Caco-2 (cell line): ENCODE data around the gene ZNF37A. TPM values are rescaled to one million over a fixed set of nuclear protein-coding genes. Genes with fewer than 3 reads are reported as not detected.
"Not testable (repeated sequence)": the region's sequence is repeated elsewhere in the genome, so short reads cannot be mapped to it uniquely, and the experiment has no call there.

ENCODE experiments used
- BruUV-seq: library from RNA; stranded (reverse); fragments of 400-500 nt; replicated peaks from 2 replicates; lab custom pipeline; 2021; lab: Mats Ljungman, UMichigan
- CTCF ChIA-PET: fragments of 300-600 bp; sonication (Branson Sonifier 250); formaldehyde crosslinking; loops from one replicate; lab custom pipeline; 2022; ENCODE audit warnings: antibody characterized with exemption; lab: Charles Lee
- POLR2A ChIA-PET: fragments of 300-600 bp; sonication (Branson Sonifier 250); formaldehyde crosslinking; loops from one replicate; lab custom pipeline; 2022; ENCODE audit warnings: antibody characterized with exemption; lab: Charles Lee
- DNase-seq, 2 experiments: peaks; one replicate each; pipeline versions ENCODE4 v3.0.0 to v3.0.0-alpha.2; 2020 to 2022
- H3K27me3 ChIP-seq: replicated peaks from 2 replicates; pipeline ENCODE4 v1.6.0; 2011; ENCODE audit warnings: low read length; ENCODE audit not compliant: control insufficient read depth, insufficient read depth
- H3K36me3 ChIP-seq: 2 replicates; pipeline ENCODE4 v1.5.1; 2011; ENCODE audit warnings: low read length; ENCODE audit not compliant: control insufficient read depth, insufficient read depth
- H3K4me1 ChIP-seq: fragments of 250-450 bp; sonication (Bioruptor Pico); 2 replicates; pipeline ENCODE4 v1.5.1; 2020; ENCODE audit warnings: mild to moderate bottlenecking
- H3K4me3 ChIP-seq: 2 replicates; pipeline ENCODE4 v1.5.1; 2011; ENCODE audit warnings: low read depth, mild to moderate bottlenecking, control low read depth, low read length
- H3K9me3 ChIP-seq: fragments of 250-450 bp; sonication (Bioruptor Pico); 2 replicates; pipeline ENCODE4 v1.5.1; 2020; ENCODE audit warnings: mild to moderate bottlenecking, moderate library complexity
- H3K27ac Mint-ChIP-seq: one replicate; pipeline ENCODE4 v1.8.0; 2022; ENCODE audit warnings: mixed read lengths; ENCODE audit not compliant: unreplicated experiment
- H3K27me3 Mint-ChIP-seq: one replicate; pipeline ENCODE4 v1.8.0; 2022; ENCODE audit warnings: mixed read lengths; ENCODE audit not compliant: insufficient read depth, unreplicated experiment
- H3K36me3 Mint-ChIP-seq: one replicate; pipeline ENCODE4 v1.8.0; 2022; ENCODE audit warnings: mild to moderate bottlenecking, mixed read lengths; ENCODE audit not compliant: insufficient read depth, unreplicated experiment
- H3K4me1 Mint-ChIP-seq: one replicate; pipeline ENCODE4 v1.8.0; 2022; ENCODE audit warnings: low read depth, mixed read lengths; ENCODE audit not compliant: unreplicated experiment
- H3K4me3 Mint-ChIP-seq: one replicate; pipeline ENCODE4 v1.8.0; 2022; ENCODE audit warnings: mild to moderate bottlenecking, moderate library complexity, mixed read lengths; ENCODE audit not compliant: unreplicated experiment
- H3K9me3 Mint-ChIP-seq: one replicate; pipeline ENCODE4 v1.8.0; 2022; ENCODE audit warnings: mixed read lengths; ENCODE audit not compliant: unreplicated experiment
- CTCF ChIP-seq, 2 experiments: fragments of 200-600 bp in 1 of 2; IDR thresholded peaks; 1 replicate in 1 of 2; 2 replicates in 1 of 2; pipeline versions ENCODE4 v1.5.1 to v1.8.0; 2011 to 2022; ENCODE audit warnings: antibody characterized with exemption in 1 of 2, control low read depth in 1 of 2, inconsistent platforms in 1 of 2, low read depth in 1 of 2, low read length in 1 of 2, mild to moderate bottlenecking in 1 of 2, moderate library complexity in 1 of 2; ENCODE audit not compliant: insufficient read depth in 1 of 2, severe bottlenecking in 1 of 2, unreplicated experiment in 1 of 2
- intact Hi-C: fragments of 100-400 bp; cut with micrococcal nuclease; formaldehyde crosslinking; loops from one replicate; pipeline ENCODE4 v1.10.0; 2022; ENCODE audit not compliant: unreplicated experiment
- total RNA-seq: library from RNA; stranded (reverse); gene quantifications from 2 replicates; pipeline ENCODE4 v1.2.3, GENCODE V29; 2022

The ZNF37A gene
- total RNA-seq, 1 experiment from 2014 or later: 14.0 TPM

- H3K27me3 ChIP-seq: no peaks in the 10 kb centered on the region
- H3K9me3 ChIP-seq: peaks cover 12% of the 10 kb centered on the region
- Mint-ChIP-seq H3K4me3 (no peak overlapping the region), H3K4me1 (no peaks in the 10 kb centered on the region), H3K9me3 (peaks cover 47% of the 10 kb centered on the region), H3K27me3 (no peaks in the 10 kb centered on the region), H3K36me3 (peaks cover 49% of the 10 kb centered on the region), H3K27ac (no peak overlapping the region)
- DNase-seq: no peak
- no peak for TF ChIP-seq CTCF (IDR thresholded peaks at IDR 0.05; ENCODE audit: insufficient read depth in 1 of 2, low read depth in 1 of 2, low read length in 1 of 2, severe bottlenecking in 1 of 2, unreplicated experiment in 1 of 2)
- no peak overlapping the region for H3K4me3 ChIP-seq
- ChIA-PET CTCF (no interaction called here), POLR2A (no interaction called here)
- H3K36me3 ChIP-seq: peaks cover 3% of the 10 kb centered on the region; the same call in 1 of the 2 replicates
- no peaks in the 10 kb centered on the region for H3K4me1 ChIP-seq
- intact Hi-C loops: no loop called here
- BruUV-seq: no TSS peak
Measured at GRCh38 chr10:38050212-38050611, 43.9 kb upstream of the ZNF37A start.

- Mint-ChIP-seq H3K27me3 (no peaks in the 10 kb centered on the region), H3K27ac (no peak overlapping the region), H3K9me3 (peaks cover 64% of the 10 kb centered on the region), H3K4me3 (no peak overlapping the region), H3K36me3 (peaks cover 67% of the 10 kb centered on the region), H3K4me1 (no peaks in the 10 kb centered on the region)
- Histone ChIP-seq H3K36me3 (peaks cover 9% of the 10 kb centered on the region), H3K9me3 (peaks cover 33% of the 10 kb centered on the region), H3K4me3 (no peak overlapping the region), H3K4me1 (no peaks in the 10 kb centered on the region), H3K27me3 (no peaks in the 10 kb centered on the region)
- ChIA-PET CTCF (no interaction called here), POLR2A (no interaction called here)
- TF ChIP-seq CTCF (IDR thresholded peaks at IDR 0.05; ENCODE audit: insufficient read depth in 1 of 2, low read depth in 1 of 2, low read length in 1 of 2, severe bottlenecking in 1 of 2, unreplicated experiment in 1 of 2): no peak
- BruUV-seq: no TSS peak
- intact Hi-C loops: no loop called here
- no peak for DNase-seq
Measured at GRCh38 chr10:38054361-38054797, 39.8 kb upstream of the ZNF37A start.

GRCh38 chr10:38055274-38055894 lies 38.8 kb upstream of the ZNF37A start:
- H3K4me3 ChIP-seq, DNase-seq, H3K27me3 ChIP-seq, POLR2A ChIA-PET, H3K4me3 Mint-ChIP-seq, H3K27ac Mint-ChIP-seq, H3K36me3 ChIP-seq, BruUV-seq, intact Hi-C loops, H3K4me1 Mint-ChIP-seq, H3K4me1 ChIP-seq, H3K27me3 Mint-ChIP-seq, CTCF ChIA-PET: not testable (repeated sequence)
- peaks cover 59% of the 10 kb centered on the region for H3K9me3 Mint-ChIP-seq
- peaks cover 62% of the 10 kb centered on the region for H3K36me3 Mint-ChIP-seq
- peaks cover 33% of the 10 kb centered on the region for H3K9me3 ChIP-seq

GRCh38 chr10:38069663-38070062 lies 24.5 kb upstream of the ZNF37A start:
- H3K27ac Mint-ChIP-seq, POLR2A ChIA-PET, H3K4me3 Mint-ChIP-seq, H3K4me1 ChIP-seq, H3K4me3 ChIP-seq, H3K36me3 Mint-ChIP-seq, H3K27me3 ChIP-seq, H3K27me3 Mint-ChIP-seq, BruUV-seq, H3K9me3 ChIP-seq, CTCF ChIA-PET, H3K9me3 Mint-ChIP-seq, H3K4me1 Mint-ChIP-seq, DNase-seq, H3K36me3 ChIP-seq, intact Hi-C loops: not testable (repeated sequence)
